ENCODE data around the gene ABCC6. TPM values are rescaled to one million over a fixed set of nuclear protein-coding genes. Genes with fewer than 3 reads are reported as not detected.
"Not testable (repeated sequence)": the region's sequence is repeated elsewhere in the genome, so short reads cannot be mapped to it uniquely, and the experiment has no call there.

ABCC6 gene
- polyA plus RNA-seq: 88.3 TPM
- long read RNA-seq, donor 1, transcript ABCC6-204 (2 exons, 714 nt): major isoform, 7 of 8 reads
- long read RNA-seq, donor 1, partial matches to known transcripts: 0 of 8 reads
- long read RNA-seq, donor 1, other reads (novel, unspliced or antisense): 0 of 8 reads
- long read RNA-seq, donor 2, full-length matches to known transcripts: 25 of 144 reads
- long read RNA-seq, donor 2, partial matches to known transcripts: 113 of 144 reads
- long read RNA-seq, donor 2, other reads (novel, unspliced or antisense): 6 of 144 reads
- long read RNA-seq, donor 3: 0 reads
- long read RNA-seq, donor 4, partial matches to known transcripts: 0 of 2 reads
- long read RNA-seq, donor 4, other reads (novel, unspliced or antisense): 0 of 2 reads
- long read RNA-seq, donor 5, partial matches to known transcripts: 0 of 3 reads
- long read RNA-seq, donor 5, other reads (novel, unspliced or antisense): 0 of 3 reads
- long read RNA-seq, donor 6, full-length matches to known transcripts: 18 of 32 reads
- long read RNA-seq, donor 6, partial matches to known transcripts: 14 of 32 reads
- long read RNA-seq, donor 6, other reads (novel, unspliced or antisense): 0 of 32 reads
- long read RNA-seq, donor 7, partial matches to known transcripts: 0 of 3 reads
- long read RNA-seq, donor 7, other reads (novel, unspliced or antisense): 0 of 3 reads
- long read RNA-seq, donor 8, transcript ABCC6-204 (2 exons, 714 nt): major isoform, 17 of 31 reads
- long read RNA-seq, donor 8, partial matches to known transcripts: 11 of 31 reads
- long read RNA-seq, donor 8, other reads (novel, unspliced or antisense): 0 of 31 reads
- long read RNA-seq, donor 9, full-length matches to known transcripts: 21 of 21 reads
- long read RNA-seq, donor 9, partial matches to known transcripts: 0 of 21 reads
- long read RNA-seq, donor 9, other reads (novel, unspliced or antisense): 0 of 21 reads
- long read RNA-seq, donor 10, full-length matches to known transcripts: 18 of 27 reads
- long read RNA-seq, donor 10, partial matches to known transcripts: 9 of 27 reads
- long read RNA-seq, donor 10, other reads (novel, unspliced or antisense): 0 of 27 reads
- long read RNA-seq, donor 11, full-length matches to known transcripts: 11 of 26 reads
- long read RNA-seq, donor 11, partial matches to known transcripts: 15 of 26 reads
- long read RNA-seq, donor 11, other reads (novel, unspliced or antisense): 0 of 26 reads

DNA sequence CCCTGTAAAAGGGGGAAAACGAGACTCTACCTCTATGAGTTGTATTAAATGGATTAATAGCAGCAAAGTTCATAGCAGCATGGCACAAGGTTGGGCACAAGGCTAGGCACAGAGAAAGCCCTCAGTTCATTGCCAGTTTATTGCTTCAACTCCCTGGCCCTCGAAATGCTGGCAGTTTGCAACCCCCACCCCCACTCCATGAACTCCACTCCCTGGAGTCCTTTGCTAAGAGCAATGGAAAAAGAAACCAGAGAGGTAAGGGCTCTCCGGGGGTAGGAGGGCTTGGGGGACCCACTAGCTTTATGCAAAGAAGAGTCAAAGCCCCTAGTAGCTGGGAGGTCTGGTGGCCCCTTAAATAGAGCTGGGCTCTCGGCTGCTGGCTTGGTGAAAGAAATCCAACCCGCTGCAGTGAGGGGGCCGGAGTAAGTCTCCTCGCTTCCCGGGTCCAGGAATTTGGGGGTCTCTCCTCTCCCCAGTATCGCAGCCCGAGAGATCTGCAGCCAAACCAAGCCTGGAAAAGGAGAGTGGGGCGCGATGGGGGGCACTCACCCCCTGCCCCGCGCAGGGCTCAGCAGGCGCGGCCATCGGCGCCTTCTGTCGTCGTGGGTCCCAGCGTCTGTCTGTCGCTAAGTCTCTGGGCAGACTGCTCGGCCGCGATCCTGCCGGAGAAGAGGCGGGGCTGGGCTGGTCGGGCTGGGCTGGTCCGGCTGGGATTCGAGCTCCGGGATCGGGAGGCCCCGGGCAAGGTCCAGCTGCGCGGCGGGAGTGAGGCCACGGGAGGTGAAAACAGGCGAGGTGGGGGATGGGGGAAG is at the start of gene ABCC6:
Gene ABCC6, minus strand, starts transcription at position 645 of the 812 bp plus-strand sequence. Its CDS starts 60 bp downstream, at position 585.
- not testable (repeated sequence) for H3K27ac ChIP-seq (ENCODE audit: low read length); H3K36me3 ChIP-seq (ENCODE audit: control insufficient read depth, insufficient read depth, low read length); H3K9me3 ChIP-seq (ENCODE audit: control insufficient read depth, low read depth, low read length); H3K27me3 ChIP-seq (ENCODE audit: control insufficient read depth, insufficient read depth, low read length); H3K4me1 ChIP-seq (ENCODE audit: control insufficient read depth, insufficient read depth, low read length)
- WGBS (ENCODE audit: insufficient coverage, low lambda C conversion rate): no CpG with 5 or more reads among the region's 38 CpGs
- peak within 1 kb of the TSS; percentile 26 for H3K4me3 ChIP-seq (ENCODE audit: low read length)
- DNase-seq: peak in 1 of 2 donors; percentile 33

GRCh38 chr16:16272573-16273221 is 49.4 kb upstream of the ABCC6 start:
- DNase-seq; H3K27ac ChIP-seq (ENCODE audit: low read length); H3K27me3 ChIP-seq (ENCODE audit: control insufficient read depth, insufficient read depth, low read length); H3K4me1 ChIP-seq (ENCODE audit: control insufficient read depth, insufficient read depth, low read length); H3K4me3 ChIP-seq (ENCODE audit: low read length); H3K9me3 ChIP-seq (ENCODE audit: control insufficient read depth, low read depth, low read length); H3K36me3 ChIP-seq (ENCODE audit: control insufficient read depth, insufficient read depth, low read length): not testable (repeated sequence)
- no CpG with 5 or more reads among the region's 14 CpGs for WGBS (ENCODE audit: insufficient coverage, low lambda C conversion rate)

DNA sequence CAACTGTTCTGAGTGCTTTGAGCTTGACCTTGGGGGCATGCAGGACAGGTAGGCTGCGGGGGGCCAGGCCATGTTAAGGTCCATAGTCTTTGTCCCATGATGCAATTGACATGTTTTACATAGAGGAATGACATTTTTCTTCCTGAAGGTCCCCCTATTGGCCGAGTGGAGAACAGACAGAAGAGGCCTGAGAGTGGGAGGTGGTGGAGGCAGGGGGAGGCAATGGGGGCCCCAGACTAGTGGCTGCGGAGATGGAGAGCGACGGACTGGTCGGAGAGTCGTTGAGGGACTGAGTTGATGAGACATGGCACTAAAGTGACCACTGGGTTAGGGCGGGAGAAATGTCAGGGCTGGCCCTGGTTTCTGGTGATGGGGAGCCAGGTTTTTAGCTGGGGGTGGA is 48.4 kb upstream of the ABCC6 start:
- WGBS (ENCODE audit: insufficient coverage, low lambda C conversion rate): no CpG with 5 or more reads among the region's 8 CpGs
- not testable (repeated sequence) for H3K27me3 ChIP-seq (ENCODE audit: control insufficient read depth, insufficient read depth, low read length)

DNA sequence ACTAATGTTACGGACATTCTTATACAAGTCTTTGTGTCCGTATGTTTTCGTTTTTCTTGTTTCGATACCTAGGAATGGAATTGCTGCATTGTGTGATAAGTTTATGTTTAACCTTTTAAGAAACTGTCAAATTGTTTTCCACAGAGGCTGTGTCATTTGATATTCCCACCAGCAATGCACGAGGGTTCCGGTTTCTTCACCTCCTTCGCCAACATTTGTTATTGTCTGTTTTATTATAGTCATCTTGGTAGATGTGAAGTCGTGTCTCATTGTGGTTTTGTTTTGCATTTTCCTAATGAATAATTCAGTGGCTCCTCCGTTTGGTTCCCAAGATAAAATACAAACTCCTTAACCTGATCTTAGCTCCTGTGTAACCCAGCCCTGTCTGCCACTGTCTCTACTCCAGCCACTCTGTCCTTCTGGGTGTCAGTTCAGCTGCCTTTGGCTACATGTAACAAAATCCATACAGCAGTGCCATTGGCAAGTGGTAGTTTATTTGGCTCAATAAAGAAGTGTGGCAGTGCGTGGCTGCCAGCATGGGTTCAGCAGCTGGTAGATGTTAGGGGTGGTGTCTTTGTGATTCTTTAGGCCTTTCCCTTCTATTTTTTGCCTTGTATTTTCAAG is 45.0 kb upstream of the ABCC6 start:
- H3K36me3 ChIP-seq (ENCODE audit: control insufficient read depth, insufficient read depth, low read length); H3K9me3 ChIP-seq (ENCODE audit: control insufficient read depth, low read depth, low read length); H3K4me1 ChIP-seq (ENCODE audit: control insufficient read depth, insufficient read depth, low read length); DNase-seq; H3K27me3 ChIP-seq (ENCODE audit: control insufficient read depth, insufficient read depth, low read length); H3K27ac ChIP-seq (ENCODE audit: low read length); H3K4me3 ChIP-seq (ENCODE audit: low read length): not testable (repeated sequence)
- WGBS (ENCODE audit: insufficient coverage, low lambda C conversion rate): no CpG with 5 or more reads among the region's 10 CpGs

More for the DNA sequence above, 48.4 kb upstream of the ABCC6 start:
- not testable (repeated sequence) for H3K27ac ChIP-seq (ENCODE audit: low read length); H3K36me3 ChIP-seq (ENCODE audit: control insufficient read depth, insufficient read depth, low read length); H3K4me1 ChIP-seq (ENCODE audit: control insufficient read depth, insufficient read depth, low read length); H3K9me3 ChIP-seq (ENCODE audit: control insufficient read depth, low read depth, low read length); DNase-seq; H3K4me3 ChIP-seq (ENCODE audit: low read length)

DNA sequence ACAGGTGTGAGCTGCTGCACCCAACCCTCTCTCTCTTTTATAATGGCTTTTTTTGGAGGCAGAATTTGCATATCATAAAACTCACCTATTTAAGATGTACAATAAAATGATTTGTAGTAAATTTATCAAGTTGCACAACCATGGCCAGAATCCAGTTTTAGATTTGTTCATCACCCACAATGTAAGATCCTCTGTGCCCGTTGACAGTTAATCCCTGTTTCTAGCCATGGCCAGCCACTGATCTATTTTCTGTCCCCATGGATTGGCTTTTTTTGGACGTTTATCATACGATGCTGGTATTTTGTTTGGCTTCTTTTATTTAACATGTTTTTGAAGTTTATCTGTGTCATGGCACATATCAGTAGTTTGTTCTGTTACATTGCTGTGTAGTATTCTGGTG is 44.4 kb upstream of the ABCC6 start:
- not testable (repeated sequence) for H3K27me3 ChIP-seq (ENCODE audit: control insufficient read depth, insufficient read depth, low read length); H3K36me3 ChIP-seq (ENCODE audit: control insufficient read depth, insufficient read depth, low read length); H3K4me3 ChIP-seq (ENCODE audit: low read length); H3K9me3 ChIP-seq (ENCODE audit: control insufficient read depth, low read depth, low read length); DNase-seq; H3K4me1 ChIP-seq (ENCODE audit: control insufficient read depth, insufficient read depth, low read length); H3K27ac ChIP-seq (ENCODE audit: low read length)
- WGBS (ENCODE audit: insufficient coverage, low lambda C conversion rate): no CpG with 5 or more reads among the region's 3 CpGs

DNA sequence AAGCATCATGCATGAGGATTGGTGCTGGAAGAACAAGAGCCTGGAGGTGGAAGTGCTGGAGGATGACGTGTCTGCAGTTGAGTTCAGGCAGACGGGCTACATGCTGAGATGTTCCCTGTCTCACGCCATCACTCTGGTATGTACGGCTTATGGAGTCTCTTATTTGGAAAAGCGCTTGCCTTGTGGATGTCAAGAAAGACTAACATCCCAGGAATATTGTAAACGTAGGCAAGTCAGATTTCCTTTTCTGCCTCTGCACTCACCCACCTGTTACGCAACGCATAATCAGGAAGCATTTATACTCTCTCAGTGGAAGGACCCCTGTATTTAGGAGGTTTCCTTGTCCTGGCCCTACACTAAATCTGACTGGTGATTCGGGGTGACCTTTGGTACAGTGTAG is 41.8 kb upstream of the ABCC6 start:
- H3K27me3 ChIP-seq (ENCODE audit: control insufficient read depth, insufficient read depth, low read length); H3K9me3 ChIP-seq (ENCODE audit: control insufficient read depth, low read depth, low read length); DNase-seq; H3K36me3 ChIP-seq (ENCODE audit: control insufficient read depth, insufficient read depth, low read length); H3K27ac ChIP-seq (ENCODE audit: low read length); H3K4me1 ChIP-seq (ENCODE audit: control insufficient read depth, insufficient read depth, low read length); H3K4me3 ChIP-seq (ENCODE audit: low read length): not testable (repeated sequence)
- WGBS (ENCODE audit: insufficient coverage, low lambda C conversion rate): no CpG with 5 or more reads among the region's 9 CpGs

GRCh38 chr16:16263947-16264346 is 40.7 kb upstream of the ABCC6 start:
- not testable (repeated sequence) for H3K4me1 ChIP-seq (ENCODE audit: control insufficient read depth, insufficient read depth, low read length); H3K4me3 ChIP-seq (ENCODE audit: low read length)
- WGBS (ENCODE audit: insufficient coverage, low lambda C conversion rate): no CpG with 5 or more reads among the region's 2 CpGs

DNA sequence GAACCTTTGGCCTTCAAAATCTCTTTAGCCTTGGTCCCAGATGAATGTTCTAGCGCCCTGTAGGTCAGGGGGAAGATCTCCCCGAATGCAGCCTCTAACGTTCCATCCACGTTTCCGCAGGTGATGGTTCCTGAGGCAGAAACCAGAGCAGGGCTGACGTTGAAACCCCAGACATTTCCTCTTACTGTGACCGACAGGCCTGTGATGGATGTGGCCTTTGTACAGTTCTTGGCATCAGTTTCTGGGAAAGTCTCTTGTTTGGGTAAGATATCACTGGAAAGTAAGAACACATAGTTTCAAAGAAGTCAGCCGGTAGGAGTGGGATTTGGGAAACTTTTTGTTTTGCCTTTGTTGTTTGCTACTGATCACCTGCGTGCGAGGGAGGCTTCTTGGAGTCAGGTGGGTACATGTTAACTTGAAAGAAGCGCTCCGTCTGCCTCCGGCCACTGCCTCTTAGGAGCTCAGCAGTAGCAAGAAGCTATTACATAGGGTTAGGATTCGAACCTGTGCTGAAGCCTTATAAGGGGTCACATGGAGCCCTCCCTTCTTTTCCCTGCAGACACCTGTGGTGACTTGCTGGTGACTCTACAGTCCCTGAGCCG is 39.8 kb upstream of the ABCC6 start:
- H3K27me3 ChIP-seq (ENCODE audit: control insufficient read depth, insufficient read depth, low read length); H3K4me3 ChIP-seq (ENCODE audit: low read length); H3K4me1 ChIP-seq (ENCODE audit: control insufficient read depth, insufficient read depth, low read length); DNase-seq; H3K27ac ChIP-seq (ENCODE audit: low read length); H3K36me3 ChIP-seq (ENCODE audit: control insufficient read depth, insufficient read depth, low read length); H3K9me3 ChIP-seq (ENCODE audit: control insufficient read depth, low read depth, low read length): not testable (repeated sequence)
- no CpG with 5 or more reads among the region's 15 CpGs for WGBS (ENCODE audit: insufficient coverage, low lambda C conversion rate)

More at GRCh38 chr16:16263947-16264346, 40.7 kb upstream of the ABCC6 start:
- H3K27ac ChIP-seq (ENCODE audit: low read length); H3K27me3 ChIP-seq (ENCODE audit: control insufficient read depth, insufficient read depth, low read length); H3K9me3 ChIP-seq (ENCODE audit: control insufficient read depth, low read depth, low read length); DNase-seq; H3K36me3 ChIP-seq (ENCODE audit: control insufficient read depth, insufficient read depth, low read length): not testable (repeated sequence)

- DNase-seq; H3K27ac ChIP-seq (ENCODE audit: low read length); H3K4me3 ChIP-seq (ENCODE audit: low read length); H3K4me1 ChIP-seq (ENCODE audit: control insufficient read depth, insufficient read depth, low read length); H3K9me3 ChIP-seq (ENCODE audit: control insufficient read depth, low read depth, low read length); H3K36me3 ChIP-seq (ENCODE audit: control insufficient read depth, insufficient read depth, low read length); H3K27me3 ChIP-seq (ENCODE audit: control insufficient read depth, insufficient read depth, low read length): not testable (repeated sequence)
- WGBS (ENCODE audit: insufficient coverage, low lambda C conversion rate): no CpG with 5 or more reads among the region's 4 CpGs
Observed at GRCh38 chr16:16259971-16260370, 36.7 kb upstream of the ABCC6 start.

All from large intestine (tissue), 12 donors.